ENCODE measurements around the gene B4GALT6.

Gene B4GALT6

DNA sequence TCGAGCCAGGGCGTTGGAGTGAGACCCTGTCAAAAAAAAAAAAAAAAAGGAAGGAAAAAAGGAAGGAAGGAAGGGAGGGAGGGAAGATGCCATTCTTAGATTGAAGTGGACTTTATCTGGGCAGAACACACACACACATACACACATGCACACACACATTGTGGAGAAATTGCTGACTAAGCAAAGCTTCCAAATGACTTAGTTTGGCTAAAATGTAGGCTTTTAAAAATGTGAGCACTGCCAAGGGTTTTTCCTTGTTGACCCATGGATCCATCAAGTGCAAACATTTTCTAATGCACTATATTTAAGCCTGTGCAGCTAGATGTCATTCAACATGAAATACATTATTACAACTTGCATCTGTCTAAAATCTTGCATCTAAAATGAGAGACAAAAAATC, 93.3 kb downstream of the B4GALT6 start:
- no peak for DNase-seq

DNA sequence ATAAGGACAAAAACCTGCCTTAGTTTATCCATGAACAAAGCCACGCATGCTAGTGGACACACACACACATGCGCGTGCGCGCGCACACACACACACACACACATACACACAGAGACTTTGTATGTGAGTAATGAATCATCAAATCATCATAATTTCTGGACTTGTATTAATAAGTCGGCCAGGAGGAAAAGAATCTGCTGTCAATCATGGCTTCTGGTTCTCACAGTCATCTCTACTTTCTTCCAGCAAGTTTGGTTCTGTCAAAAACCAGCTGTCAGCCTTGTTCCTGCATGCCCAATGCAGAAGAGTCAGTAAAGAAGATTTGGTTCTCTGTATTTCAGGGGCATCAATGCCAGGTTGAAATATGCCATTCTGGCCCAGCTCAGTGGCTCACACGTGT, 93.8 kb downstream of the B4GALT6 start:
- DNase-seq: no peak

DNA sequence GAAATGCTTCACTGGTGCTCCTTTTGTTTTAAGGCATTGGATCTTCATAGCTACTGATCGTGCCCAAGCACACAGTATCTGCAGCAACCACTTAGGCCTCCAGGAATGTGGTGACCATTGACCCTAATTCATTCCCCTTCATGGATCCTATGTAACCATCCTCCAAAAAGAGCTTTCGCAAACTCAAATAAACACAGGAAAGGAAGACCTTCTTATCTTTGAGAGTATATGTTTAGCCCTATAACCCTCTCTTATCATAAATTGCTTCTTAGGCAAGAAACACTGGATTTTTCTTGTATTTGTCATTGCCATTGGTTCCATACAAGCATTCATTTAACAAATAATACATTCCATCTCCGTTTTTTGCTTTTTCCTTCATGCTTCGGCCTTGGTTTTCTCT, 96.9 kb downstream of the B4GALT6 start:
- no peak for DNase-seq

DNA sequence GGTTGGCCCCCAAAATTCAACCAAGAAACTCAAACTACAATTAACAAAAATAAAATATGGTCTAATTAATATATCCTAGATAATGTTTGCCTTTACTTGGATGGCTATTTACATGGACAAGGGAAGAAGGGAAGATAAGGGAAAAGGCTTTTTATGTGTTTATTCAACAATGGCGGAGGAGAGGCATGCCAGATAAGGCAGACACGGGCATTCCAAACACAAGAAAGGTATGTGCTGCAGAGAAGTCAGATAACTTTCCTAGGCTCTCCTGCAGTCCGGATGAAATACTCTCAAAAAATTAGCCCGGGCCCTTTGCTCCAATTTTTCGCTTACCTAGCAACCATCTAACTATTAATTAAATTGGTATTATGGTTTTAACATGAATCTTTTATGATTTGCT, 97.8 kb downstream of the B4GALT6 start:
- DNase-seq: no peak

DNA sequence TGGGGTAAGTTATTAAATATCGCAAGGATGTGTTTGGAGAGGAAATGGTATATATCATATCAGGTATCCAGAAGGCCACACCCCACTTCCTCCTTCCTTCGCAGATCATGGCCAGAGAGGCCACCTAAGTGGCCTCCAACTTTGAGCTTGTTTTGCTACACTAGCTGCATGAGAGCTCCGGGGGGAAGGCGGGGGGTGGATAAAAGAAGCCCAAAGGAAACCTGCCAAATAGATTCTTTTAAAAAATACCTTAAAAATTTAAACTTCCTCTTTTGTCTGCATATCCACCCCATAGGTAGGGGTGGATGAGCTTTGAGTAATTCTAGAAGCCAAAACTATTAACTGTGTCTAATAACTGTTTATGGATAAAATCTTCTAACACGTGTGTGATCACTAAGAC, 98.4 kb downstream of the B4GALT6 start:
- no peak for DNase-seq

DNA sequence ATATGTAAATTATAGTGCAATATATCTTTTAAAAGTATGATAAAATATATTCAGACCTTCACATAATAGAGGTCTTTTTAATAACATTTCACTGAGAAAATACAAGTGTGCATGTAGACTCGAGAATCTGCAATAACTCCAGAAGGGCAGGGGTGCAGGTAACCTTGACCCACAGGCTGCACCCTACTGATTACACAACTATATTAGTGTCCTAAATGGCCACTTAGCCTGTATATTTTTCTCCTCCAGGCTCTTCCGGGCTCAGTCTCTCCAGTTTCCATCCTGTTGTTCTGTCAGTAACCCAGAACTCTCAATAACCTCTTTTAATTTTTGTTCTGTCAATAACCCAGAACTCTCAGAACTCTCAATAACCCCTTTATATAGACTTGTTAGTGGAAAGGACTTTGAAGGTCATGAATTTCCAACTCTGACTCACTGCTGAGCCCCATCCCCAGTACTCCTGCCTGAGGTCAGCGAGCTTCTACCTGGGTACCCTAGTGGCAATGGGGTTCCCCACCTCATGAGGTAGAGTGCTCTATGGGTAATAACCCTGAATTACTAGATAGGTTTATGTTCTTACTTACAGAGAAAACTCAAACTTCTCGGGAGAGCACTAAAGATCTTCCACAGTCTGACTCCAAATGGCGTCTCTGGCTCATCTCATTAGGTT, 101.1 kb downstream of the B4GALT6 start:
- no peak for DNase-seq

DNA sequence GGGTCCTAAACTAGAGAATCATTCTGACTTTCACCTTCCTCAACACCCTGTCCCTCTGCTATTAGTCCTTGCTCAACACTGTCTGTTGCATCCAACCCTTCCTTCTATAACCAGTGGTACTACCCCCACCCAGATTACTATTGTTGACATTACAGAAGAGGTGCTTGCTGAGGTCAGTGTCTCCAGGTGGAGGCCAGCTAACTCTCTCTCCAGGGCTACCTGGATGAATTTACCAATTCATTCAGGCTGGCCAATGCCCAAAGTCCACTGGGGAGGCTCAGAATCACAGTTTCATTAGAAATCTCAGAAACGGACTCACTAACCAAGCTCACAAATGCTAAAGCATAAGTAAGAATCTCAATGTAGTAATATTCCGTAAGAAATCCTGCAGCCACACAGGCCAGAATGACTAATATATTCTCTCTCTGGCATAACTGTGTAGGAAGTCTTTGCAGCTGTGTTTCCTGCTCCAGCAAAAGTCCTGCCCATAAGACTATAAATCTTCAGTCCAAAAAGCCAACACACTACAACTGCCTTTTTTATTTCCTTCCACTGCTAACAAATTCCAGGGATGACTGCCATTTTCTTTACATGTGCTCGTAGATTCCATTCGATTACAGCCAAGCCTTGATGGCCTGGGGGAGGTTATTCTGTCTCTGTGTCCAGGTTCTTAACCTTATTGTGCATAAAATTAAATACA, 102.7 kb downstream of the B4GALT6 start:
- DNase-seq: no peak

DNA sequence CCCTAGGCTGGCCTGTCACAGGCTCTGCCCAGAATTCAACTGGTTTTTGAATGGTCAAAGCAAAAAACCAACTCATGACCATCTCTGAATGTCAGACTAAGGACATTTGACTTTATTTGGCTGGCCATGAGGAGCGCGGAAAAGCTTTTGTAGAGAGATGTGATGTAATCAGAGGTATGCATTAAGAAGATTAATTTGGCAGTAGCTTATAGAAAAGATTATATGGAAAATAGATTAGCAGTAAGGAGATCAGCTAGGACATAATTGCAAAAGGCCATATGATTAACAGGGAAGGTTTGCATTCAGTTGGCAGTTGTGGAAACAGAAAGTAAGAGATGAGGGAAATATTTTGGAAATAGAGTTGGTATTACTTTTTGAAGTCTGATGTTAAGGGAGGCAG, 105.0 kb downstream of the B4GALT6 start:
- DNase-seq: no peak

DNA sequence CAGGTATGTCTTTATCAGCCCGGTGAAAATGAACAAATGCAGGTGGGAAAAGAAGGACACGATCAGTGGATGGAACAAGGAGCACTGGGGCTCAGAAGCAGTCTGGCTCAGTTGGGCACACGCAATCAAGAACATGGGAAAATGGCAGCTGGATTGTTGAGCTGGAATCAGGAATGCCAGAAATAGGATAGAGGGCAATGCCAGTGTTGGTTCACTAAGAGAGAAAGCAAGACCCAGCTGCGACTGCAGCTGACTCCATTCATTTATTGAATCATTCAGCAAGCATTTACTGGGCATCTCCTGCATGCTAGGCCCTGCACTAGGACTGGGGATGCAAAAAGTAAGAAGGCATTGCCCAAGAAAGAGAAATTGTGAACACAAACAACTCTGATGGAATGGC, 106.3 kb downstream of the B4GALT6 start:
- no peak for DNase-seq

DNA sequence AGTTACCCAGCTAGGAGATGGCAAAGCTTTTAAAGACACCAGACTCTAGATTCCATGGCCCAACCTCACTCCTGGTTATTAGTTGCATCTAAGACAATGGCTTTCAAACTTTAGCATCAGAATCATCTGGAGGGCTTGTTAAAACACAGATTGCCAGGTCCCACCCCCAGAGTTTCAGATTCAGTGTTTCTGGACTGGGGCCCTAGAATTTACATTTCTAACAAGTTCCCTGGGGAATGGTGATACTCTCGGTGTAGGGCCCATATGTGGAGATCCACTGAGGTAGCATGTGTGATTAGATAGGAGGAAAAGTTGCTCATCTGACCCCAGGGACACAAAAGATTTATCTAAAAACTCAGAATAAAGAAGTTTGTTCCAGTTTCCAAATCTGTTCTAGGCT, 107.2 kb downstream of the B4GALT6 start:
- DNase-seq: no peak

DNA sequence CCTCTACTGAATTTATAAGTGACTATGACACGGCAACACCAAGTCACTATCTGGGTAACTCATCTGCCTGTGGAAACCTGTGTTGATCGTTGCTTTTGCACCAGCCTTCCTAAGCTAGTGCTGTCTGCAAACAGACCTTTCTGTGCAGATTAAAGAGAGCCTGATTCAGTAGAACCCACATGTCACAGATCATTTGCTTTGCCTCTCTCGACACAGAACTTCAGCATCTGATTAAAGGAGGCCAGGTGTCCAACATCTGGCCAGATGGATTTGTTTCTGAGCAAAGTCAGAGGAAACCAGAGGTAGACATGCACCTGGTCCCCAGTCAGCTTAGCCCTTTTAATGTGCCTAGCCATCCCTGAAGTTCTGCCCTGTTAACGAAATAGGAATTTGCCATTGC, 107.7 kb downstream of the B4GALT6 start:
- no peak for DNase-seq

DNA sequence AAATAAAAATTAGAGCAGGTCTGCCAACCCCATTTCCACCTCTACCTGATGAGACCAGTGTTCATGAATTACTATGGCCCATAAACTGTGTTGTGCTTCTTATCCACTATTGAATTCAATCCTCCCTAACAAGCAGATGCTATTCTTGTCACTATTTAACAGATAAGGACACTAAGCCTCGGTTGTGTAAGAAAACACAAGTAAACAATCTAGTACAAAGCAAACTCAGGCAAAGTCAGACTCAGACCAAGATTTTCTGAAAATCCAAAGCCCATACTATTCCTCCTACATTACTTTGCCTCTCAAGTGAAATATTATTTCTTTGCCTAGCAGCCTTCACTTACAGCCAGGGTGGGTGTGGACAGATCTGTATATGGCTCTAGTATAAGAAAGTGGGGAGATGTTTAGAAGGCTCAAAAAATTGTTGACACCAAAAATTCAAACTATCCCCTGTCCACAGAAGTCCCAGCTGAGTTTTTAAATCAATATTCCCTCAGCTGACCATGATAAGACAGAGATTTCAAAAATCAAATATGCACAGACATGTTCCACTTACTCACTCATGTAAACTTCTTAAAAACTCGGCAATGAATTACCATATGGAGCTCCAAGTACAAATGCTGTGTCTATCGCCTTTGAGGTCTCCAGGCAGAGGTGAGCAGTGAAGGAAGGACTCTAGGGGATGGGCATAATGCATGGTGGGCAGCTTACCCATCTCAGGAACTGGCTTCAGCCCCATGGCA, 108.7 kb downstream of the B4GALT6 start:
- DNase-seq: no peak

DNA sequence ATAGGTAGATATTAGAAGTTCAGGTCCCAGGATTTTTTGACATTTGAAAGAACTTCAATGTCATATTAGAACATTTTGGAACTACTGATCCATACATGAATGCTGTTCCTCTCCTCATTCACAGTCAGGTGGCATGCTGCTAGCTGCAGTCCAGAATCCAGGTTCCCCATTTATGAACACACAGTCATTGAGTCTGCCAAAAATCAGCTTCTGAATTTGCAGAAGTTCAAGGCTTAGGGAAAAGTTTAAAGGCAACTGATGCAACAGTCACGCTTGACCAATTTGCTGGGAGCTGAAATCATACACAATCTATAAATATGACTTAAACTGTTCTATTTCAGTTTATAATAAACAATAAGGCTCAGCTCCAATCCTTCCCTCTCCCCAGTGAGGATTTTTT, 110.0 kb downstream of the B4GALT6 start:
- DNase-seq: no peak

All from T-helper 9 cell (primary cell).